Loucy (cell line): ENCODE measurements around the gene FSD1L.

ENCODE experiments used
- H2AFZ ChIP-seq: fragments of 200-600 bp; sonication (generic); 2 replicates; pipeline ENCODE4 v1.6.0; 2016; ENCODE audit warnings: antibody characterized with exemption, mild to moderate bottlenecking, low read length, moderate library complexity
- H3F3A ChIP-seq: fragments of 200-600 bp; 2 replicates; pipeline ENCODE4 v1.6.0; 2016; ENCODE audit warnings: antibody characterized with exemption, low read depth, mild to moderate bottlenecking
- H3K27me3 ChIP-seq: fragments of 200-600 bp; sonication (generic); 2 replicates; pipeline ENCODE4 v1.6.1; 2014; ENCODE audit warnings: low read length, mild to moderate bottlenecking; ENCODE audit not compliant: insufficient read depth, poor library complexity, severe bottlenecking
- H3K36me3 ChIP-seq: fragments of 200-600 bp; sonication (generic); 2 replicates; pipeline ENCODE4 v1.6.1; 2016; ENCODE audit warnings: low read length; ENCODE audit not compliant: insufficient read depth
- H3K4me1 ChIP-seq: fragments of 200-600 bp; sonication (generic); 2 replicates; pipeline ENCODE4 v1.5.1; 2014; ENCODE audit warnings: low read length, mild to moderate bottlenecking; ENCODE audit not compliant: insufficient read depth, poor library complexity, severe bottlenecking
- H3K4me2 ChIP-seq: fragments of 200-600 bp; sonication (generic); 2 replicates; pipeline ENCODE4 v1.6.0; 2014; ENCODE audit warnings: antibody characterized with exemption, low read length, low read depth, mild to moderate bottlenecking; ENCODE audit not compliant: poor library complexity, severe bottlenecking
- H3K4me3 ChIP-seq: fragments of 200-600 bp; sonication (generic); 2 replicates; pipeline ENCODE4 v1.5.1; 2014; ENCODE audit warnings: low read length, mild to moderate bottlenecking, mixed read lengths; ENCODE audit not compliant: poor library complexity, severe bottlenecking
- H3K79me2 ChIP-seq: fragments of 200-600 bp; sonication (generic); 2 replicates; pipeline ENCODE4 v1.6.1; 2014; ENCODE audit warnings: low read length; ENCODE audit not compliant: insufficient read depth
- H3K9ac ChIP-seq: fragments of 200-600 bp; sonication (generic); 2 replicates; pipeline ENCODE4 v1.6.0; 2014; ENCODE audit warnings: mild to moderate bottlenecking, low read depth, low read length, moderate library complexity; ENCODE audit not compliant: poor library complexity, severe bottlenecking
- H3K9me2 ChIP-seq: fragments of 200-600 bp; sonication (generic); replicated peaks from 2 replicates; pipeline ENCODE4 v1.6.1; 2016; ENCODE audit warnings: low read depth, low read length, mixed read lengths
- H3K9me3 ChIP-seq: fragments of 200-600 bp; sonication (generic); 2 replicates; pipeline ENCODE4 v1.6.1; 2014; ENCODE audit warnings: mild to moderate bottlenecking, antibody characterized with exemption, low read length, low read depth; ENCODE audit not compliant: insufficient read depth
- H4K20me1 ChIP-seq: fragments of 200-600 bp; sonication (generic); 2 replicates; pipeline ENCODE4 v1.6.0; 2014; ENCODE audit warnings: antibody characterized with exemption, low read length, mild to moderate bottlenecking; ENCODE audit not compliant: insufficient read depth, poor library complexity, severe bottlenecking
- EZH2phosphoT487 ChIP-seq: fragments of 200-600 bp; IDR thresholded peaks from 2 replicates; pipeline ENCODE4 v1.6.1; 2018; ENCODE audit warnings: antibody characterized with exemption, mild to moderate bottlenecking, moderate library complexity, borderline replicate concordance
- TF ChIP-seq, protein P1 (sequence below): fragments of 200-600 bp; sonication (generic); conservative IDR thresholded peaks from 2 replicates; pipeline ENCODE4 v1.5.1; 2014; ENCODE audit warnings: mild to moderate bottlenecking, antibody characterized with exemption, low read length

FSD1L gene

DNA sequence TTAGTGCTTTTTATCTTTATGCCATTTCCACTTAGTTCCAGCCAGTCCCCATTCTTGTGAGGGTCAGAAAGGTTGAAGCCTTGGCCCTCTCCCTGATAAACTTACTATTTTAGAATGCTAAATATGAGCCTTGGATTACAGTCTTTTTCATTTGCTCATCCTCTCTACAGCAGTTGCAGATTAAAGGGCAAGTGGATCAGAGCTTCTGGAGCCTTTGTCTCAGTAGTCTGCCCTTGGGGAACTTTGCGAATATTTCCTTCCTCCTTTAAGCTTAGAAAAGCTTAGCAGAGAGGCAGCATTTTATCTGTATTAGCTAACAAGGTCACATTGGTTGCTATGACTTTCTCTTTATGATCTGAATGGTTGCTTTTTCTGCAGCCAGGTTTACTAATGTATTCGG is 11.5 kb downstream of the FSD1L start:
- Histone ChIP-seq H3K79me2 (peaks cover 9% of the 10 kb centered on the region; the same call in 1 of the 2 replicates), H3F3A (no peaks in the 10 kb centered on the region), H3K27me3 (no peaks in the 10 kb centered on the region), H3K4me2 (no peak overlapping the region), H4K20me1 (no peaks in the 10 kb centered on the region), H3K36me3 (no peaks in the 10 kb centered on the region), H2AFZ (no peak overlapping the region), H3K9ac (no peak overlapping the region), H3K9me2 (no peaks in the 10 kb centered on the region), H3K4me3 (no peak overlapping the region), H3K4me1 (peaks cover 3% of the 10 kb centered on the region), H3K9me3 (peaks cover 13% of the 10 kb centered on the region; the same call in 1 of the 2 replicates)
- TF ChIP-seq, protein P1, sequence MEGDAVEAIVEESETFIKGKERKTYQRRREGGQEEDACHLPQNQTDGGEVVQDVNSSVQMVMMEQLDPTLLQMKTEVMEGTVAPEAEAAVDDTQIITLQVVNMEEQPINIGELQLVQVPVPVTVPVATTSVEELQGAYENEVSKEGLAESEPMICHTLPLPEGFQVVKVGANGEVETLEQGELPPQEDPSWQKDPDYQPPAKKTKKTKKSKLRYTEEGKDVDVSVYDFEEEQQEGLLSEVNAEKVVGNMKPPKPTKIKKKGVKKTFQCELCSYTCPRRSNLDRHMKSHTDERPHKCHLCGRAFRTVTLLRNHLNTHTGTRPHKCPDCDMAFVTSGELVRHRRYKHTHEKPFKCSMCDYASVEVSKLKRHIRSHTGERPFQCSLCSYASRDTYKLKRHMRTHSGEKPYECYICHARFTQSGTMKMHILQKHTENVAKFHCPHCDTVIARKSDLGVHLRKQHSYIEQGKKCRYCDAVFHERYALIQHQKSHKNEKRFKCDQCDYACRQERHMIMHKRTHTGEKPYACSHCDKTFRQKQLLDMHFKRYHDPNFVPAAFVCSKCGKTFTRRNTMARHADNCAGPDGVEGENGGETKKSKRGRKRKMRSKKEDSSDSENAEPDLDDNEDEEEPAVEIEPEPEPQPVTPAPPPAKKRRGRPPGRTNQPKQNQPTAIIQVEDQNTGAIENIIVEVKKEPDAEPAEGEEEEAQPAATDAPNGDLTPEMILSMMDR, result no peak
- no peak for TF ChIP-seq EZH2phosphoT487

DNA sequence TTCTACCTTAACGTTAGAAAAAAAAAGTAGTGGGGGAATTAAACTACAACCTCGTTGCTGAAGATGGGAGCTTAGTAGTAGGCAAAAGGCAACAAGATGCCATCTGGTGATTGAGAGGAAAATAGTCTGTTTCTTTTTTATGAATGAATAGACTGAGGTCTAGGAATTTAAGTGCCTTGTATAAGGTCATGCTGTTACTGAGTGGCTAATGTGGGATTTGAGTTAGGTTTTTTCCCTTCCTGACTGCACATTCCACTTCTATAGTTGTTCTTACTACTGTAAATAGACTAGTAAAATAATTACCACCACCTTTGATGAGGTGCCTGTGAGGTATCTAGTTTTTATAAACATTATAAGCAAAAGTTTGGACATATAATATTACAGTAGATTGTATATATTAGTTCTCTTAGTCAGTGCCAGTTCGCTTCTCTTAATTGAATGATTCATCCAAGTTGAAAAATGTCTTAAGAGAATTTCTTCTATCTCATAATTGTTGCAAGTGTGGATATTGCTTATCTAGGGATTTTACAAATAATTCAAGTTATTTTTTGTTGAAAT is 19.1 kb downstream of the FSD1L start:
- Histone ChIP-seq H3K36me3 (peaks cover 20% of the 10 kb centered on the region; the same call in 1 of the 2 replicates), H3K79me2 (no peaks in the 10 kb centered on the region), H3K4me3 (no peak overlapping the region), H4K20me1 (no peaks in the 10 kb centered on the region), H3K9me2 (no peaks in the 10 kb centered on the region), H2AFZ (no peak overlapping the region), H3K4me2 (no peak overlapping the region), H3K9ac (no peak overlapping the region), H3K9me3 (no peaks in the 10 kb centered on the region), H3F3A (no peaks in the 10 kb centered on the region), H3K4me1 (no peaks in the 10 kb centered on the region), H3K27me3 (no peaks in the 10 kb centered on the region)
- no peak for TF ChIP-seq EZH2phosphoT487
- TF ChIP-seq, protein P1, result no peak

DNA sequence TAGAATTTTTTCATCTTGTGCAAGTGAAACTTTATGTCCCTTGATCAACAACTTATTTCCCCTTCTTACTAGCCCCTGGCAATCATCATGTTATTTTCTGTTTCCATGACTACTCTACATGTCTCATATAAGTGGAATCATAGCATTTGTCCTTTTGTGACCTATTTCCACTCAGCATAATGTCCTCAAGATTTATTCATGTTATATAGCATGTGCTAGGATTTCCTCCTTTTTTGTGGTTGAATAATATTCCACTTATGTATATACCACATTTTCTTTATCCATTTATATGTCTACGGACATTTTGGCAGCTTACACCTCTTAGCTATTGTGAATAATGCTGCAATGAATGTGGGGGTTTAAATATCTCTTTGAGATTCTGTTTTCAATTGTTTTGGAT is 21.0 kb downstream of the FSD1L start:
- Histone ChIP-seq H3K36me3 (peaks cover 20% of the 10 kb centered on the region; the same call in 1 of the 2 replicates), H3K4me1 (no peaks in the 10 kb centered on the region), H3K27me3 (no peaks in the 10 kb centered on the region), H2AFZ (no peak overlapping the region), H3K79me2 (no peaks in the 10 kb centered on the region), H4K20me1 (no peaks in the 10 kb centered on the region), H3K9me3 (no peaks in the 10 kb centered on the region), H3K4me3 (no peak overlapping the region), H3K4me2 (no peak overlapping the region), H3F3A (no peaks in the 10 kb centered on the region), H3K9ac (no peak overlapping the region), H3K9me2 (no peaks in the 10 kb centered on the region)
- TF ChIP-seq, protein P1, result no peak
- TF ChIP-seq EZH2phosphoT487, result no peak
